ENCODE data around the gene ANKRD44.

ANKRD44 gene

GRCh38 chr2:197207106-197207505 lies 103.5 kb downstream of the ANKRD44 start:
- Mint-ChIP-seq H3K4me1 (peaks cover 96% of the 10 kb centered on the region), H3K27me3 (no peaks in the 10 kb centered on the region), H3K36me3 (peaks cover 59% of the 10 kb centered on the region), H3K27ac (peak overlapping the region; percentile 97), H3K4me3 (peak overlapping the region; percentile 61), H3K9me3 (no peaks in the 10 kb centered on the region)
- CTCF ChIA-PET: interaction anchor here (0.9 to 3.2 kb wide), 6 partner anchors 9 to 81 kb away, joined by 3 to 14 read pairs (median 4); no protein-coding TSS in a partner anchor
- no peak for DNase-seq

GRCh38 chr2:197205585-197206215 lies 104.9 kb downstream of the ANKRD44 start:
- H3K27ac Mint-ChIP-seq: peak overlapping the region; percentile 97
- DNase-seq: peak; percentile 79
- no peaks in the 10 kb centered on the region for H3K27me3 Mint-ChIP-seq
- peaks cover 96% of the 10 kb centered on the region for H3K4me1 Mint-ChIP-seq
- CTCF ChIA-PET: interaction anchor here (0.6 to 2.8 kb wide), 12 partner anchors 8 to 106 kb away, joined by 3 to 12 read pairs (median 4); no protein-coding TSS in a partner anchor
- H3K4me3 Mint-ChIP-seq: peak overlapping the region; percentile 38
- H3K36me3 Mint-ChIP-seq: peaks cover 63% of the 10 kb centered on the region
- no peaks in the 10 kb centered on the region for H3K9me3 Mint-ChIP-seq

- Mint-ChIP-seq H3K4me3 (no peak overlapping the region), H3K4me1 (peaks cover 96% of the 10 kb centered on the region), H3K9me3 (no peaks in the 10 kb centered on the region), H3K27ac (peak overlapping the region; percentile 97), H3K36me3 (peaks cover 66% of the 10 kb centered on the region), H3K27me3 (no peaks in the 10 kb centered on the region)
- CTCF ChIA-PET: interaction anchor here (1.0 to 2.8 kb wide), 3 partner anchors 14 to 104 kb away, joined by 4 to 12 read pairs (median 8); no protein-coding TSS in a partner anchor
- DNase-seq: no peak
These were observed 105.9 kb downstream of the ANKRD44 start for GRCh38 chr2:197204519-197205250.

- H3K4me3 Mint-ChIP-seq: no peak overlapping the region
These were observed 108.7 kb downstream of the ANKRD44 start for GRCh38 chr2:197201874-197202273.

GRCh38 chr2:197200762-197201058 lies 109.9 kb downstream of the ANKRD44 start:
- peaks cover 67% of the 10 kb centered on the region for H3K36me3 Mint-ChIP-seq
- peaks cover 96% of the 10 kb centered on the region for H3K4me1 Mint-ChIP-seq
- peak overlapping the region; percentile 44 for H3K4me3 Mint-ChIP-seq
- H3K27me3 Mint-ChIP-seq: no peaks in the 10 kb centered on the region
- DNase-seq: no peak
- CTCF ChIA-PET: interaction anchor here (1.0 to 1.2 kb wide), 4 partner anchors 8 to 43 kb away, joined by 3 to 4 read pairs (median 3); no protein-coding TSS in a partner anchor
- peak overlapping the region; percentile 96 for H3K27ac Mint-ChIP-seq
- H3K9me3 Mint-ChIP-seq: no peaks in the 10 kb centered on the region

More at GRCh38 chr2:197201874-197202273, 108.7 kb downstream of the ANKRD44 start:
- Mint-ChIP-seq H3K36me3 (peaks cover 67% of the 10 kb centered on the region), H3K4me1 (peaks cover 96% of the 10 kb centered on the region), H3K27me3 (no peaks in the 10 kb centered on the region), H3K9me3 (no peaks in the 10 kb centered on the region), H3K27ac (peak overlapping the region; percentile 79)
- DNase-seq: no peak
- CTCF ChIA-PET: interaction anchor here (1.4 kb wide), 1 partner anchor 11 kb away, joined by 6 read pairs; no protein-coding TSS in a partner anchor

GRCh38 chr2:197200051-197200761 lies 110.4 kb downstream of the ANKRD44 start:
- CTCF ChIA-PET: interaction anchor here (1.0 to 1.2 kb wide), 4 partner anchors 9 to 44 kb away, joined by 3 to 4 read pairs (median 3); no protein-coding TSS in a partner anchor
- no peaks in the 10 kb centered on the region for H3K27me3 Mint-ChIP-seq
- no peaks in the 10 kb centered on the region for H3K9me3 Mint-ChIP-seq
- H3K4me1 Mint-ChIP-seq: peaks cover 96% of the 10 kb centered on the region
- H3K4me3 Mint-ChIP-seq: peak overlapping the region; percentile 44
- no peak for DNase-seq
- H3K36me3 Mint-ChIP-seq: peaks cover 69% of the 10 kb centered on the region
- H3K27ac Mint-ChIP-seq: peak overlapping the region; percentile 96

GRCh38 chr2:197198890-197199289 lies 111.7 kb downstream of the ANKRD44 start:
- DNase-seq: peak; percentile 95
- CTCF ChIA-PET: interaction anchor here (0.8 to 2.7 kb wide), 10 partner anchors 9 to 113 kb away, joined by 3 to 14 read pairs (median 4); partner anchors contain the start of gene ANKRD44
- H3K9me3 Mint-ChIP-seq: no peaks in the 10 kb centered on the region
- peak overlapping the region; percentile 81 for H3K4me3 Mint-ChIP-seq
- peaks cover 95% of the 10 kb centered on the region for H3K4me1 Mint-ChIP-seq
- peak overlapping the region; percentile 96 for H3K27ac Mint-ChIP-seq
- peaks cover 68% of the 10 kb centered on the region for H3K36me3 Mint-ChIP-seq
- H3K27me3 Mint-ChIP-seq: no peaks in the 10 kb centered on the region

- CTCF ChIA-PET: interaction anchor here (0.9 to 2.7 kb wide), 8 partner anchors 8 to 128 kb away, joined by 3 to 14 read pairs (median 6); partner anchors contain the start of gene ANKRD44
- Mint-ChIP-seq H3K4me3 (peak overlapping the region; percentile 81), H3K4me1 (peaks cover 93% of the 10 kb centered on the region), H3K9me3 (no peaks in the 10 kb centered on the region), H3K27me3 (no peaks in the 10 kb centered on the region), H3K27ac (peak overlapping the region; percentile 96), H3K36me3 (peaks cover 59% of the 10 kb centered on the region)
- DNase-seq: peak; percentile 43
These were observed 112.7 kb downstream of the ANKRD44 start for GRCh38 chr2:197197895-197198311.

- Mint-ChIP-seq H3K27ac (peak overlapping the region; percentile 96), H3K36me3 (peaks cover 50% of the 10 kb centered on the region), H3K9me3 (no peaks in the 10 kb centered on the region), H3K4me1 (peaks cover 91% of the 10 kb centered on the region), H3K4me3 (peak overlapping the region; percentile 81), H3K27me3 (no peaks in the 10 kb centered on the region)
- CTCF ChIA-PET: interaction anchor here (1.0 to 2.7 kb wide), 6 partner anchors 9 to 121 kb away, joined by 3 to 11 read pairs (median 4); partner anchors contain the start of gene ANKRD44
- DNase-seq: no peak
These were observed 113.9 kb downstream of the ANKRD44 start for GRCh38 chr2:197196541-197197180.

GRCh38 chr2:197195518-197195917 lies 115.1 kb downstream of the ANKRD44 start:
- H3K4me3 Mint-ChIP-seq: peak overlapping the region; percentile 11
- CTCF ChIA-PET: interaction anchor here (0.8 to 1.8 kb wide), 4 partner anchors 12 to 122 kb away, joined by 3 to 11 read pairs (median 4); no protein-coding TSS in a partner anchor
- H3K36me3 Mint-ChIP-seq: peaks cover 43% of the 10 kb centered on the region
- DNase-seq: no peak
- H3K9me3 Mint-ChIP-seq: no peaks in the 10 kb centered on the region
- no peaks in the 10 kb centered on the region for H3K27me3 Mint-ChIP-seq
- peak overlapping the region; percentile 96 for H3K27ac Mint-ChIP-seq
- H3K4me1 Mint-ChIP-seq: peaks cover 90% of the 10 kb centered on the region

- Mint-ChIP-seq H3K9me3 (no peaks in the 10 kb centered on the region), H3K36me3 (peaks cover 24% of the 10 kb centered on the region), H3K27me3 (no peaks in the 10 kb centered on the region), H3K4me1 (peaks cover 81% of the 10 kb centered on the region), H3K4me3 (no peak overlapping the region), H3K27ac (peak overlapping the region; percentile 7)
- DNase-seq: peak; percentile 50
- CTCF ChIA-PET: interaction anchor here (0.7 to 3.6 kb wide), 19 partner anchors 11 to 187 kb away, joined by 3 to 54 read pairs (median 5); partner anchors contain the start of gene ANKRD44
These were observed 118.6 kb downstream of the ANKRD44 start for GRCh38 chr2:197191940-197192322.

GRCh38 chr2:197191177-197191939 lies 119.2 kb downstream of the ANKRD44 start:
- CTCF ChIA-PET: interaction anchor here (0.7 to 3.6 kb wide), 28 partner anchors 10 to 187 kb away, joined by 3 to 54 read pairs (median 4); partner anchors contain the start of gene ANKRD44
- no peak for DNase-seq
- peak overlapping the region; percentile 7 for H3K27ac Mint-ChIP-seq
- no peaks in the 10 kb centered on the region for H3K27me3 Mint-ChIP-seq
- H3K4me1 Mint-ChIP-seq: peaks cover 77% of the 10 kb centered on the region
- H3K36me3 Mint-ChIP-seq: peaks cover 22% of the 10 kb centered on the region
- no peaks in the 10 kb centered on the region for H3K9me3 Mint-ChIP-seq
- H3K4me3 Mint-ChIP-seq: no peak overlapping the region

- H3K27ac Mint-ChIP-seq: no peak overlapping the region
- CTCF ChIA-PET: interaction anchor here (0.7 to 3.6 kb wide), 17 partner anchors 8 to 184 kb away, joined by 3 to 54 read pairs (median 6); partner anchors contain the start of gene ANKRD44
- peaks cover 67% of the 10 kb centered on the region for H3K4me1 Mint-ChIP-seq
These were observed 120.5 kb downstream of the ANKRD44 start for GRCh38 chr2:197190100-197190432.

More at GRCh38 chr2:197190100-197190432, 120.5 kb downstream of the ANKRD44 start:
- Mint-ChIP-seq H3K36me3 (peaks cover 26% of the 10 kb centered on the region), H3K4me3 (no peak overlapping the region), H3K27me3 (no peaks in the 10 kb centered on the region), H3K9me3 (no peaks in the 10 kb centered on the region)
- DNase-seq: no peak

Measured in activated naive CD4-positive, alpha-beta T cell treated with anti-CD3 and anti-CD28 coated beads, Interleukin-2, amount 10 ng/mL, durations not matched to agents 7 days and 5 days (primary cell).